NCI-H82 (cell line): Measurements from ENCODE around the gene H3-3A.
"Not testable (repeated sequence)": the region's sequence is repeated elsewhere in the genome, so short reads cannot be mapped to it uniquely, and the experiment has no call there.

Source experiments
- DNase-seq: peaks from one replicate; lab custom pipeline; 2025; lab: John Stamatoyannopoulos, UW

H3-3A gene

DNA sequence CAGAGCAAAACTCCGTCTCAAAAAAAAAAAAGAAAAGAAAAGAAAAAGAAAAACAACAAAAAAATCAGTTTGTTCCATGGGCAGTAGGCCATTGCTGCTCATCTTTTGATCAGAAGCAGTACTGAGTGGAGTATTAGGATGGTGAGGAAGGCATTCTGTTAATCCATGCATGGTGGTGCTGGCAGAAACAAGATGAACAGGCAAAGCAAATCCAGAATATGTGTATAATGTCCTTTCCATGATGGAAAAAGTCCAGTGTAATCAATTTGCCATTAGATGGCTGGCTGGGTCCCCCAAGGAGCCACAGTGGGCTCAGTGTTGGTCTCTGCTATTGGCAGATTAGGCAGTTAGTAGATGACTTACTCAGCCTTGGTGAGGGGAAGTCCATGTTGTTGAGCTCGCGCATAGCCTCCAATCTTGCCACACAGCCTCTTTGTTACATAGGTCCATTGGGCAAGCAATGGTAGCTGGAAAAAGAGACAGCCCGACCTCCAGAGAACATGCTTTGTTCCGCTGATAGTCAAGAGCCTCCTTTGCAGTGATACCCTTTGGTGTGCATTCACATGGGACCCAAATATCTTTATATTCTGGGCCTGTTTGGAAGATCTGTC, 23.3 kb downstream of the H3-3A start:
- DNase-seq = no peak

DNA sequence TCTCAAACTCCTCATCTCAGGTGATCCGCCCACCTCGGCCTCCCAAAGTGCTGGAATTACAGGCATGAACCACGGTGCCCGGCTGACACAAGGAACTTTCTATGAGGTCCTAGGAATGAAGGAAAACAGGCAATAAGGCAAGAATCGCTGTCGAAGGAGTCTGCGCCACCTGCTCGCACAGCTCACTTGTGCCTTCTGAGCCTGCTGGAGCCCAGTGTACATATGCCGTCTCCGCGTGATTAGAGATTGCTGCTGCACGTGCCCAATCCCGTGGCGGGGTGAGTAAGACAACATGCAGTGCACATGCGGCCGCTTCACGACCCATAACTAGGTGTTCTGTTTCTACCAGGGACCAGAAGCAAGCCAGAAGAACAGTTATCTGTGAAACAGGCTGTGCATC, 24.3 kb downstream of the H3-3A start:
- no peak for DNase-seq

GRCh38 chr1:226091461-226091860, 28.9 kb downstream of the H3-3A start:
- no peak for DNase-seq

DNA sequence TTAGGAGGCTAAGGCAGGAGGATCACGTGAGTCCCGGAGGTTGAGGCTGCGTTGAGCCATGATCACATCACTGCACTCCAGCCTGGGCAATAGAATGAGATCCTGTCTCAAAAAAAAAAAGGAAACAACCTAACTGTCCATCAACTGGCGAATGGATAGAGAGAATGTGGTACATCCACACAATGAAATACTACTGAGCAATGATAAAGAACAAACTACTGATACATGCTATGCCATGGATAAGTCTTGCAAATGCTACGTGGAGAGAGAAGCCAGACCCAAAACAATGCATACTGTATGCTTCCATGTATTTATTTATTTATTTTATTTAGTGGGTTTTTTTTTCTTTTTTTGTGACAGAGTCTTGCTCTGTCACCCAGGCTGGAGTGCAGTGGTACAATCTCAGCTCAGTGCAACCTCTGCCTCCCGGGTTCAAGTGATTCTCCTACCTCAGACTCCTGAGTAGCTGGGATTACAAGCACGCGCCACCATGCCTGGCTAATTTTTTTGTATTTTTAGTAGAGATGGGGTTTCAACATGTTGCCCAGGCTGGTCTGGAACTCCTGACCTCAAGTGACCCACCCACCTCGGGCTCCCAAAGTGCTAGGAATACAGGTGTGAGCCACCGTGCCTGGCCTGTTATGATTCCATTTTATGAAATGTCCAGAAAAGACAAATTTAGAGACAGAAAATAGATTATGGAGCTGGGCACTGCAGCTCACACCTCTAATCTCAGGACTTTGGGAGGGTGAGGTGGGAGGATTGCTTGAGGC, 29.7 kb downstream of the H3-3A start:
- DNase-seq = not testable (repeated sequence)

DNA sequence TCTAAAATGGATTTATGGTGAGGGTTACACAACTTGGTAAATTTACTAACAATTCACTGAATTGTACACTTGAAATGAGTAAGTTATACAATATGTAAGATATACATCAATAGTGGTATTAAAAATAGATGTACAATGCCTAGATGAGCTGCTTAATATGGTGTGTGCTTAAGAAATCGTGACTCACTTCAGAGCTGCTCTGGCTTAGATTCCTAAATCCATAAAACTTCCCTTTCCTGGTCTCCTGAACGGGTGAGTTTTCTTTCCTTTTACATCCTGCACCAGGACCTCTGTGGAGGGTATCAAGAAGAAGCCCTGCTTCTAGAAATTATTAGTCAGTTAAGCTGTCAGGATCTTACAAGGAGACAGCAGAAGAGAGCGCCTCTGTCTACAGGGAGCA, 30.4 kb downstream of the H3-3A start:
- no peak for DNase-seq

- no peak for DNase-seq
These were observed 31.1 kb downstream of the H3-3A start for GRCh38 chr1:226093621-226094020.

DNA sequence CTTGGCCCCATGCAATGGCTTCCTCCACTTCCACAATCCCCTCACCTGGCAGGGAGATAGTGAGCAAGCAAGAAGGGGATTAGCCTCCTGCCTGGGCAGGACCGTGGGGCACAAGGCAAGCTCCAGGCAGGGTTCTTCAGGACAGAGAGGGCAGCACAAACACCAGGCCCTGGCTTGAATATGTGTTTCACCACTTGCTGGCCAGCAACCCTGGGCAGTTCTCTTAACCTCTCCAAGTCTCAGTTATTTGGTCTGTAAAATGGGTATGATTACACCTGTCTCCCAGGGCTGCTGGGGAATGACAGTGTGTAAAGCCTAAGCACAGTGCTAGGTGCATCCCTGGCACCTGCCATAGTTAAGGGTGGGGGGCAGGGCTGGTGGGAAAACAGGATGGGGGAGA, 31.9 kb downstream of the H3-3A start:
- no peak for DNase-seq

GRCh38 chr1:226095286-226095685, 32.8 kb downstream of the H3-3A start:
- no peak for DNase-seq

DNA sequence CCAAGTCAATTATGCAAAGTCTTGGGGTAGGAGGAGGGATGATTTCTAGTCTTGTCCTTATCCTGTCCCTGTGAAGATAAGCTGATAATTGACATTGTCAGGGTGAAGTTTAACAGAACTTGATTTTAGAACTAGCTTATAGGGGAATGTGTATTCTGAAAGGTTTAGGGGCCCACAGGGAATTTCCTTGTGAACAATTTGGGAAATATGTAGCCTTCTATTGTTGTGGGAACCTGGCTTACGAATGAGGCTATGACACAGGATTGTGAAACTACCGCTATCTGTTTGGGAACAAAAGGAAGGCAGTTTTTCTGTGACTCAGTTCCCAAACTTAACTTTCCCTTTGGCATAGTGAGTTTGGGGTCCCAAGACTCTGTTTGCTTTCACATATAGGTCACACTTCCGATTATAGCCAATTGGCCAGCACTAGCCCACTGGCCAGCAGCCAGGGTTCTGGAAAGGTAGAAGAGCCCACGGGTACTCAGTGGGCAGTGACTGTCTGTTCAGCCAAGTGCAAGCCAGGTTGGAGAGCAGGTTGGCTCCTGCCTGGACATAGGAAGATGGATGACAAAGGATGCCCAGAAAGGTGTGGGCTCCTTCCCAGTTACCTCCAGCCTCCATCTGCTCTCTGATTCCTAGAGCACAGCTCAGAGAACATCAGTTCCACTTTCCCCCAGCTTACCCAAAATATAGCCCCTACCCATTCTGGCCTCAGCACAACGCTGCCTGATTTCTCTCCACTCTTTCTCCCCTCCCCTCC, 35.5 kb downstream of the H3-3A start:
- DNase-seq = peak; percentile 42

DNA sequence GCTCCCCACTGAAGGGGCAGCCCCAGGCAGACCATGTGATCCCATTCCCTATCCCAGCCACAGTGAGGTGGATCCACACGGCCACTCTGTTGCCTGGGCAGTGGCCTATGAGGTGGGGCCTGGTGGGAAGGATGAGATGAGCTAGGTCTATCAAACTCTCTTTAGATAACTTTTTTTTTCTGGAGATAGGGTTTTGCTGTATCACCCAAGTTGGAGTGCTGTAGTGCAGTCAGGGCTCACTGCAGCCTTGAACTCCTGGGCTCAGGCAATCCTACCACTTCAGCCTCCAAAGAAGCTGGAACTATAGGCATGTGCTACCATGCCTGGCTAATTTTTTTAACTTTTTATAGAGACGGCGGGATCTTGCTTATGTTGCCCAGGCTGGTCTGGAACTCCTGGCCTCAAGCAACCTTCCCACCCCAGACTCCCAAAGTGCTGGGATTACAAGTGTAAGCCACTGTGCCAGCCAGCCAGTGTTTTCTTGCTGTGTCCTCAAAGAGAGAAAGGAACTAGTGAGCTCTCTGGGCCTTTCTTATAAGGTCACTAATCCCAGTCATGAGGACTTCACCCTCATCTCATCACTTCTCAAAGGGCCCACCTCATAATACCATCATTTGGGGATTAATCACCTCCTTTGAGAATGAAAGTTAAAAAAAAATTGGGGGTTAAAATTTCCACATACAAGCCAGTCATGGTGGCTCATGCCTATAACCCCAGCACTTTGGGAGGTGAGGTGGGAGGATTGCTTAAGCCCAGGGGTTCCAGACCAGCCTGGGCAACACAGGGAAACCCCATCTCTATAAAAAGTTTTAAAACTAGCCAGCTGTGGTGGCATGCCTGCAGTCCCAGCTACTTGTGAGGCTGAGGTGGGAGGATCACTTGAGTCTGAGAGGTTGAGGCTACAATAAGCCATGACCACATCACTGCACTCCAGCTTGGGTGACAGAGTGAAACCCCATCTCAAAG, 36.6 kb downstream of the H3-3A start:
- DNase-seq = no peak

GRCh38 chr1:226100436-226101391, 38.2 kb downstream of the H3-3A start:
- DNase-seq = peak; percentile 66

DNA sequence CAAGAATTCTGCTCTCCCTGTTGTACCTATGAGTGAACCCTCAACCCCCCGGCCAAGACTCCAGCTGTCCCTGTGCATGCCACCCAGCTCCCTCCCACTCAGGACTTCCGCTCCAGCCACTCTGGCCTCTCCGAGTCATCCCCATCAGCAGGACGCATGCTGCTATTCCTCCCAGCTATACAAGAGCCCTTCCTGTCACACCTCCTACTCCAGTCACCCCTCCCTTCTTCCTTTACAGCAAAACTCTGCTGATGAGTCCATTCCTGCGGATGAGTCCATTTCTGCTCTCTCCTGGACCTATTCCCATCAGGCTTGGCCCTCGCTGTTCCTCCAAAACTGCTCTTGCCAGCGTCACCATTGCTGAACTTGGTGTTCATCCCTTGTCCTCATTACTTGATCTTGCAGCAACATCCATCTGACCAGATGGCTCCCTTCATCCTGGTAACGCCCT, 42.2 kb downstream of the H3-3A start:
- no peak for DNase-seq

GRCh38 chr1:226107471-226108460, 45.2 kb downstream of the H3-3A start:
- peak; percentile 58 for DNase-seq

DNA sequence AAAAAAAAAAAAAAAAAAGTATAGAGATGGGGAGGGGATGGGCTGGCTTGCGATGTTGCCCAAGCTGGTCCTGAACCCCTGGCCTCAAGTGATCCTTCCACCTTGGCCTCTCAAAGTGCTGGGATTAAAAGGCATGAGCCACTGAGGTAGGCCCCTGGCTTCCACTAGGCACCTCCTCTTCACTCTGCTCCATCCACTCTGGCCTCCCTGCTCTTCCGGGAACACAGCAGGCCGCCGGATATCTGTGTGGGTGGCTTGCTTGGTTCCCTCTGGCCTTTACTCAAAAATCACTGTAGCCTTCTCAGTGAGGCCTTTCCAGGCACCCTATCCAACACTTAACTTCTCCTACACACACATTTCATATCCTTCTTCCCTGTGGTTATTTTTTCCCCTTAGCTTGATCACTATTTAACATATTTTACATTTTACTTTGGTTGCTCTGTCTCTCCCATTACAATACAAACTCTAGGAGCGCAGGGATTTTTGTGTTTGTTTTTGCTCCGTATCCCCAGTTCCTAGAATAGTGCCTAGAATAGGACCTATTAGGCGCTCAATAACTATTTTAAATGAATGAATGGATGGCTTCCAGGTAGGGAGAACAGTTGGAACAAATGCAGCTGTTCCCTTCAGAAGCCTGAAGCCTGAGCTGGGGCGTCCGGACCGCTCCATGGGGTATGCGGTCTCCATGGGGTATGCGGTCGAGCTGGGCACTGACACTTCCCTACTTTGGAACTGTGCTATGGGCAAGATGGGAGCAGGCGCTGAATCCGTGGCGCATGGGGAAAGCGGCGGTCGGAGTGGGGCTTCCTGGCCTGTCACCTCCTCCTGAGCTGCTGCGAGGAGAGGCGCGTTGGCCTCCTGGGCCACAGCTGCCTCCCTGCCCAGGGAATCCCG, 46.7 kb downstream of the H3-3A start:
- no peak for DNase-seq

- DNase-seq = peak; percentile 99
These were observed 47.3 kb downstream of the H3-3A start for GRCh38 chr1:226109829-226110248.

DNA sequence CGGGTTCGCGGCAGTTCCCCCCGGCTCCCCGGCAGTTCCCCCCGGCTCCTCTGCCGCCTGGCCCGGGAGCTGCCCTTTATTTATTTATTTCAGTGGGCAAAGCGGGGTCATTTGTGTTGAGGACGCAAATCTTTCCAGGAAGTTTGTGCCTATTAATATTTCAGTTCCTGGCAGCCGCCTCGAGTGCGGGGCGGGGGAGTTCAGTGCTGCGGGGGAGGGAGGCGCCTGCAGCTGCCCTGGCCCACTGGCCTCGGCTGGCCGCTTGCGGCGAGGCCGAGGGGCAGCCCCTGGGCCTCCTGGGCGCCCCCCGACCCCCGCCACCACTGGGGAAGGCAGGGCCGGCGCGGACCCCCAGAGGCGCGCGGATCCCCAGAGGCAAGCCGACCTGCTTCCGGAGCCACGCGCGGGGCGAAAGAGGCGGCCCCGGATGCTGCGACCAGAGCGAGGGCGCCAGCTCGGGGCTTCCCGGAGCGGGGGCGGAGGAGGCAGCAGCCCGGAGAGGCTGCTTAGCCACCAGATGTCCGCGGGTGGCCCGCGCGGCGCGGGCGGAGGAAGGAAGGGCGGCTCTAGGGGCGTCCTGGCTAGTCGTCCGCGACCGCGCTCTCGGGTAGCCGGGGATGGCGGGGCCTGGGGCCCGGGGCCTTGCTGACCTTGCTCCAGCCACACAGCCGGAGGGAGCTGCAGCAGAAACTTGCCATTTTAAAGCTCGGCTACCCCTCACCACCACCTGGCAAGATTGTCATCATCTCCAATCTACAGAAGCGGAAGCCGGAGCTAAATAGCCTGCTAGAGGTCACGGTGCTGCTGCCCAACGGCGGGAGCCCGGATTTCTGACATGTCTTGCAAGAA, 48.0 kb downstream of the H3-3A start:
- DNase-seq = peak; percentile 79
